Smooth muscle cell (in vitro differentiated cells): ENCODE results near the gene ANKRD39. TPM values are rescaled to one million over a fixed set of nuclear protein-coding genes. Genes with fewer than 3 reads are reported as not detected.
"Not testable (repeated sequence)": the region's sequence is repeated elsewhere in the genome, so short reads cannot be mapped to it uniquely, and the experiment has no call there.

Experiments
- DNase-seq: peaks from one replicate; lab custom pipeline; 2025; ENCODE audit not compliant: unreplicated experiment; lab: John Stamatoyannopoulos, UW
- H2AFZ ChIP-seq: fragments of 200-600 bp; sonication (generic); 2 replicates; pipeline ENCODE4 v1.6.0; 2016; ENCODE audit warnings: antibody characterized with exemption, low read depth, mild to moderate bottlenecking
- H3F3A ChIP-seq: fragments of 200-600 bp; sonication (generic); 2 replicates; pipeline ENCODE4 v1.6.0; 2017; ENCODE audit warnings: antibody characterized with exemption, low read depth
- H3K27ac ChIP-seq: fragments of 200-600 bp; sonication (generic); 2 replicates; pipeline ENCODE4 v1.5.1; 2016; ENCODE audit warnings: low read depth, mild to moderate bottlenecking
- H3K27me3 ChIP-seq: fragments of 200-600 bp; sonication (generic); 2 replicates; pipeline ENCODE4 v1.6.1; 2016; ENCODE audit warnings: low read depth, mild to moderate bottlenecking
- H3K36me3 ChIP-seq: fragments of 200-600 bp; sonication (generic); 2 replicates; pipeline ENCODE4 v1.5.1; 2016; ENCODE audit warnings: low read depth
- H3K4me1 ChIP-seq: fragments of 200-600 bp; sonication (generic); 2 replicates; pipeline ENCODE4 v1.5.1; 2016; ENCODE audit warnings: low read depth
- H3K4me2 ChIP-seq: fragments of 200-600 bp; sonication (generic); 2 replicates; pipeline ENCODE4 v1.6.0; 2016; ENCODE audit warnings: mild to moderate bottlenecking
- H3K4me3 ChIP-seq: fragments of 200-600 bp; sonication (generic); 2 replicates; pipeline ENCODE4 v1.5.1; 2016; ENCODE audit warnings: mild to moderate bottlenecking
- H3K79me2 ChIP-seq: fragments of 200-600 bp; sonication (generic); 2 replicates; pipeline ENCODE4 v1.6.0; 2016; ENCODE audit warnings: low read depth, mild to moderate bottlenecking
- H3K9ac ChIP-seq: fragments of 200-600 bp; sonication (generic); 2 replicates; pipeline ENCODE4 v1.6.0; 2016; ENCODE audit warnings: low read depth
- H3K9me3 ChIP-seq: fragments of 200-600 bp; sonication (generic); replicated peaks from 2 replicates; pipeline ENCODE4 v1.5.1; 2016; ENCODE audit warnings: low read depth
- H4K20me1 ChIP-seq: fragments of 200-600 bp; sonication (generic); 2 replicates; pipeline ENCODE4 v1.6.0; 2016; ENCODE audit warnings: low read depth
- CTCF ChIP-seq: fragments of 200-600 bp; sonication (generic); IDR thresholded peaks from 2 replicates; pipeline ENCODE4 v1.5.1; 2017; ENCODE audit warnings: borderline replicate concordance, mild to moderate bottlenecking, antibody characterized with exemption; ENCODE audit not compliant: insufficient read depth, poor library complexity, severe bottlenecking
- WGBS: methylation state at CpG from one replicate; pipeline ENCODE4 v1.1.7; 2016; ENCODE audit warnings: low lambda C conversion rate; 5-methylcytosine and 5-hydroxymethylcytosine counted together
- polyA plus RNA-seq: library from polyadenylated mRNA; unstranded; fragments of >200 nt; fragmentation: Nextera tagmentation; extraction: Ambion mirVana; gene quantifications from 2 replicates; pipeline ENCODE4 v1.2.1, GENCODE V29; 2016
- total RNA-seq: library from RNA; depleted of rRNA; stranded (reverse); fragments of >200 nt; gene quantifications from 2 replicates; pipeline ENCODE4 v1.2.3, GENCODE V29; 2014

Gene ANKRD39
- total and polyA plus RNA-seq, 2 experiments from 2014 or later: 7.9 to 16.5 TPM

- peaks cover 33% of the 10 kb centered on the region for H3F3A ChIP-seq
- no peaks in the 10 kb centered on the region for H3K79me2 ChIP-seq
- H3K4me3 ChIP-seq: no peak overlapping the region
- no peaks in the 10 kb centered on the region for H3K9me3 ChIP-seq
- TF ChIP-seq CTCF: no peak
- no peak for DNase-seq
- H3K9ac ChIP-seq: no peak overlapping the region
- H4K20me1 ChIP-seq: no peaks in the 10 kb centered on the region
- H3K36me3 ChIP-seq: no peaks in the 10 kb centered on the region
- no peak overlapping the region for H2AFZ ChIP-seq
- 25% methylated on average over 11 of the region's 11 CpGs for WGBS
- H3K4me1 ChIP-seq: peaks cover 45% of the 10 kb centered on the region
- peak overlapping the region; percentile 63 for H3K27ac ChIP-seq
- no peaks in the 10 kb centered on the region for H3K27me3 ChIP-seq
- H3K4me2 ChIP-seq: peak overlapping the region; percentile 59
Observed at GRCh38 chr2:96891591-96892333, 33.9 kb upstream of the ANKRD39 start.

GRCh38 chr2:96890726-96891385 lies 33.0 kb upstream of the ANKRD39 start:
- Histone ChIP-seq H3K4me1 (peaks cover 44% of the 10 kb centered on the region), H3K27ac (peak overlapping the region; percentile 63), H3K4me3 (no peak overlapping the region), H3K36me3 (no peaks in the 10 kb centered on the region), H3F3A (peaks cover 33% of the 10 kb centered on the region), H2AFZ (no peak overlapping the region), H4K20me1 (no peaks in the 10 kb centered on the region), H3K9me3 (no peaks in the 10 kb centered on the region), H3K9ac (no peak overlapping the region), H3K27me3 (no peaks in the 10 kb centered on the region), H3K79me2 (no peaks in the 10 kb centered on the region), H3K4me2 (peak overlapping the region; percentile 59)
- 23% methylated on average over 6 of the region's 6 CpGs for WGBS
- DNase-seq: no peak
- no peak for TF ChIP-seq CTCF

DNA sequence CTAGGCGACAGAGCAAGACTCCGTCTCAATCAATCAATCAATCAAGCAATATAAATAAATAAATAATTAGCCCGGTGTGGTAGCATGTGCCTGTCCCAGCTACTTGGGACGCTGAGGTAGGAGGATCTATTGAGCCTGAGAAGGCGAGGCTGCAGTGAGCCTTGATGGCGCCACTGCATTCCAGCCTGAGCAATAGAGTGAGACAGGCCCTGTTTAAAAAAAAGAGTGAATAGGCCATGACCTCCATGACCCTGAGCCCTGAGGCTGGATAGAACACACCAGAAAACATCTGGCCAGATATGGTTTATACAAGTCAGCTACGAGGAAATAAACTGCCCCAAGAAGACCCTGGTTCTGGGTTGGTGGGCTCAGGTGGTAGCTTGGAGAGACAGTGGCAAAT lies 32.4 kb upstream of the ANKRD39 start:
- H3K36me3 ChIP-seq: no peaks in the 10 kb centered on the region
- peaks cover 38% of the 10 kb centered on the region for H3K4me1 ChIP-seq
- H3K79me2 ChIP-seq: no peaks in the 10 kb centered on the region
- H3F3A ChIP-seq: peaks cover 33% of the 10 kb centered on the region
- no peak overlapping the region for H3K4me3 ChIP-seq
- WGBS: 66% methylated on average over 7 of the region's 7 CpGs
- peak overlapping the region; percentile 59 for H3K4me2 ChIP-seq
- TF ChIP-seq CTCF: no peak
- H3K27me3 ChIP-seq: no peaks in the 10 kb centered on the region
- no peak overlapping the region for H2AFZ ChIP-seq
- H3K9ac ChIP-seq: no peak overlapping the region
- H4K20me1 ChIP-seq: no peaks in the 10 kb centered on the region
- no peaks in the 10 kb centered on the region for H3K9me3 ChIP-seq
- peak overlapping the region; percentile 63 for H3K27ac ChIP-seq
- DNase-seq: no peak

- not testable (repeated sequence) for H3K4me3 ChIP-seq, H3K79me2 ChIP-seq, H3K9ac ChIP-seq, H3K9me3 ChIP-seq, H4K20me1 ChIP-seq, H3K27me3 ChIP-seq, H2AFZ ChIP-seq, H3K36me3 ChIP-seq, DNase-seq
- 94% methylated on average over 5 of the region's 5 CpGs for WGBS
- Histone ChIP-seq H3K4me1 (peaks cover 37% of the 10 kb centered on the region), H3F3A (peaks cover 33% of the 10 kb centered on the region), H3K4me2 (peak overlapping the region; percentile 59), H3K27ac (peak overlapping the region; percentile 63)
Observed at GRCh38 chr2:96889502-96889901, 31.7 kb upstream of the ANKRD39 start.
